Measurements from ENCODE around the gene SGMS1.

- TF ChIP-seq POLR2AphosphoS5 (IDR thresholded peaks at IDR 0.05) (no peak), CTCF (IDR thresholded peaks at IDR 0.05) (no peak), POLR2A (IDR thresholded peaks at IDR 0.05) (no peak)
Observed at GRCh38 chr10:50335397-50335796, 288.4 kb downstream of the SGMS1 start.

All from prostate gland (tissue), 2 donors.